Astrocyte (in vitro differentiated cells and primary cell): ENCODE results near the gene SLC10A3. TPM values are rescaled to one million over a fixed set of nuclear protein-coding genes. Genes with fewer than 3 reads are reported as not detected.

Experiments
- DNase-seq: peaks from one replicate; pipeline ENCODE4 v3.0.0-alpha.2; 2010; ENCODE audit warnings: low read depth
- FAIRE-seq: peaks from 2 replicates; lab custom pipeline; 2011; peaks lifted over from hg19 to GRCh38; lab: Jason Lieb, UNC
- H2AFZ ChIP-seq: 2 replicates; pipeline ENCODE4 v1.6.0; 2012; ENCODE audit warnings: low read depth, low read length, inconsistent platforms
- H3K27ac ChIP-seq: 2 replicates; pipeline ENCODE4 v1.5.1; 2011; ENCODE audit warnings: low read depth, low read length, inconsistent platforms
- H3K27me3 ChIP-seq: 2 replicates; pipeline ENCODE4 v1.6.0; 2011; ENCODE audit warnings: low read length, inconsistent platforms; ENCODE audit not compliant: insufficient read depth
- H3K36me3 ChIP-seq: 2 replicates; pipeline ENCODE4 v1.5.1; 2011; ENCODE audit warnings: low read length, inconsistent platforms; ENCODE audit not compliant: insufficient read depth
- H3K4me1 ChIP-seq: 2 replicates; pipeline ENCODE4 v1.5.1; 2011; ENCODE audit warnings: low read length, inconsistent platforms; ENCODE audit not compliant: insufficient read depth
- H3K4me2 ChIP-seq: 2 replicates; pipeline ENCODE4 v1.6.0; 2012; ENCODE audit warnings: low read length, inconsistent platforms
- H3K4me3 ChIP-seq: 2 replicates; pipeline ENCODE4 v1.5.1; 2011; ENCODE audit warnings: low read depth, mild to moderate bottlenecking, low read length, inconsistent platforms; ENCODE audit not compliant: insufficient read depth
- H3K79me2 ChIP-seq: 2 replicates; pipeline ENCODE4 v1.6.0; 2012; ENCODE audit warnings: mild to moderate bottlenecking, low read length, inconsistent platforms; ENCODE audit not compliant: insufficient read depth
- H3K9ac ChIP-seq: 2 replicates; pipeline ENCODE4 v1.6.0; 2012; ENCODE audit warnings: mild to moderate bottlenecking, low read length, inconsistent platforms
- H3K9me3 ChIP-seq: 2 replicates; pipeline ENCODE4 v1.5.1; 2012; ENCODE audit warnings: low read depth, mild to moderate bottlenecking, low read length, inconsistent platforms; ENCODE audit not compliant: insufficient read depth
- H4K20me1 ChIP-seq: 2 replicates; pipeline ENCODE4 v1.6.0; 2012; ENCODE audit warnings: low read length, inconsistent platforms; ENCODE audit not compliant: insufficient read depth
- H3K27ac Mint-ChIP-seq: one replicate; pipeline ENCODE4 v1.8.0; 2021; ENCODE audit warnings: mild to moderate bottlenecking, mixed read lengths; ENCODE audit not compliant: unreplicated experiment
- H3K27me3 Mint-ChIP-seq: one replicate; pipeline ENCODE4 v1.8.0; 2021; ENCODE audit warnings: low read depth, mixed read lengths; ENCODE audit not compliant: unreplicated experiment
- H3K36me3 Mint-ChIP-seq: one replicate; pipeline ENCODE4 v1.8.0; 2021; ENCODE audit warnings: low read depth, mixed read lengths; ENCODE audit not compliant: unreplicated experiment
- H3K4me1 Mint-ChIP-seq: one replicate; pipeline ENCODE4 v1.8.0; 2021; ENCODE audit warnings: low read depth, mixed read lengths; ENCODE audit not compliant: unreplicated experiment
- H3K4me3 Mint-ChIP-seq: one replicate; pipeline ENCODE4 v1.8.0; 2021; ENCODE audit warnings: mild to moderate bottlenecking, moderate library complexity, mixed read lengths; ENCODE audit not compliant: unreplicated experiment
- H3K9me3 Mint-ChIP-seq: one replicate; pipeline ENCODE4 v1.8.0; 2021; ENCODE audit warnings: mild to moderate bottlenecking, mixed read lengths; ENCODE audit not compliant: unreplicated experiment
- EZH2 ChIP-seq: IDR thresholded peaks from 2 replicates; pipeline ENCODE4 v1.6.1; 2012; ENCODE audit warnings: mild to moderate bottlenecking, low read length, inconsistent platforms; ENCODE audit not compliant: insufficient read depth
- total RNA-seq: library from RNA; stranded (reverse); gene quantifications from 2 replicates; pipeline ENCODE4 v1.2.1, GENCODE V29; 2021
- TF ChIP-seq, protein P1 (sequence below): IDR thresholded peaks from 2 replicates; pipeline ENCODE4 v1.5.1; 2011; ENCODE audit warnings: low read depth, mild to moderate bottlenecking, inconsistent platforms, low read length, moderate library complexity; ENCODE audit not compliant: insufficient read depth

SLC10A3 gene
- total RNA-seq, 1 donor from 2014 or later = 24.4 TPM

DNA sequence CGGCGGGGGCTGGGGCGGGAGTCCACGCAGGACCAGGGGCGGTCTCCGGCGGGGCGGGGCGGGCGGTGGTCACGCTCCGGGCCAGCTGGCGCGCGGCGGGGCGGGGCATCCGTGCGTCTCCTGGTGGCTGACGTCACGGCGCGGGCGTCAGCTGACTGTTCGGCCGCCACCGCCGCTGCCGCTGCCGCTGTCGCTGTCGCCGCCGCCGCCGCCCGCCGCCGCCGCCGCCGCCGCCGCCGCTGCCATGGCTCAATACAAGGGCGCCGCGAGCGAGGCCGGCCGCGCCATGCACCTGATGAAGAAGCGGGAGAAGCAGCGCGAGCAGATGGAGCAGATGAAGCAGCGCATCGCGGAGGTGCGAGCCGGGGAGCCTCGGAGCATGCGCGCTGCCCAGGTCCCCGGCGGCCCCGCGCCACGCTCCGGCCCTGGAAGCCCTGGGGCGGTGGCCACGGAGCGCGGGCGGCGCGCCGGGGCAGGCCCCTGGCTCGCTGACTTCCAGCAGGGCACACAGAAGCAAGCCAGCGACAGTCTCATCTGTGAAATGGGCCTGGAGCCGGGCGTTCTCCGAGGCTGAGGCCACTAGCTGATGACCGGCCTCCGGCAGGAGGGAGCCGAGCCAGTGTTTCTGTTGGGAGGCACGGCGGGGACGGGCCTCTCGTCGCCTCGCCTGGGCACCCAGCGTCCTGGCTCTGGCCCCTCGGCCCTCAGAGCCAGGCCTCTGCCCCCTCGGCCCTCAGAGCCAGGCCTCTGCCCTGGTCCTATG is 46.3 kb downstream of the SLC10A3 start, which contains the start of gene FAM50A:
Gene FAM50A (plus strand): TSS at position 150 of the 763 bp plus-strand sequence. CDS start 95 bp downstream, at position 245.
- FAIRE-seq (peak; percentile 52), DNase-seq (peak; percentile 15)
- H3K4me3 Mint-ChIP-seq = peak within 1 kb of the TSS; percentile 76
- TF ChIP-seq, protein P1, sequence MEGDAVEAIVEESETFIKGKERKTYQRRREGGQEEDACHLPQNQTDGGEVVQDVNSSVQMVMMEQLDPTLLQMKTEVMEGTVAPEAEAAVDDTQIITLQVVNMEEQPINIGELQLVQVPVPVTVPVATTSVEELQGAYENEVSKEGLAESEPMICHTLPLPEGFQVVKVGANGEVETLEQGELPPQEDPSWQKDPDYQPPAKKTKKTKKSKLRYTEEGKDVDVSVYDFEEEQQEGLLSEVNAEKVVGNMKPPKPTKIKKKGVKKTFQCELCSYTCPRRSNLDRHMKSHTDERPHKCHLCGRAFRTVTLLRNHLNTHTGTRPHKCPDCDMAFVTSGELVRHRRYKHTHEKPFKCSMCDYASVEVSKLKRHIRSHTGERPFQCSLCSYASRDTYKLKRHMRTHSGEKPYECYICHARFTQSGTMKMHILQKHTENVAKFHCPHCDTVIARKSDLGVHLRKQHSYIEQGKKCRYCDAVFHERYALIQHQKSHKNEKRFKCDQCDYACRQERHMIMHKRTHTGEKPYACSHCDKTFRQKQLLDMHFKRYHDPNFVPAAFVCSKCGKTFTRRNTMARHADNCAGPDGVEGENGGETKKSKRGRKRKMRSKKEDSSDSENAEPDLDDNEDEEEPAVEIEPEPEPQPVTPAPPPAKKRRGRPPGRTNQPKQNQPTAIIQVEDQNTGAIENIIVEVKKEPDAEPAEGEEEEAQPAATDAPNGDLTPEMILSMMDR = no peak
- no peak for TF ChIP-seq EZH2
- peak within 1 kb of the TSS; percentile 64 for H3K4me3 ChIP-seq
- H3K9ac ChIP-seq = peak within 1 kb of the TSS; percentile 82
- H3K9me3 ChIP-seq = no peaks in the 10 kb centered on the region
- H3K36me3 ChIP-seq = peaks cover 4% of the 10 kb centered on the region
- H3K36me3 Mint-ChIP-seq = peaks cover 1% of the 10 kb centered on the region
- H3K4me1 ChIP-seq = peaks cover 17% of the 10 kb centered on the region
- H3K4me2 ChIP-seq = peak within 1 kb of the TSS; percentile 87
- H3K27ac ChIP-seq = peak within 1 kb of the TSS; percentile 53
- no peaks in the 10 kb centered on the region for H3K9me3 Mint-ChIP-seq
- peaks cover 55% of the 10 kb centered on the region for H3K79me2 ChIP-seq
- H2AFZ ChIP-seq = peak within 1 kb of the TSS; percentile 26
- H3K27ac Mint-ChIP-seq = peak within 1 kb of the TSS; percentile 80
- H3K4me1 Mint-ChIP-seq = no peaks in the 10 kb centered on the region
- H4K20me1 ChIP-seq = peaks cover 43% of the 10 kb centered on the region
- no peaks in the 10 kb centered on the region for H3K27me3 Mint-ChIP-seq
- no peaks in the 10 kb centered on the region for H3K27me3 ChIP-seq

- Histone ChIP-seq H3K79me2 (peaks cover 62% of the 10 kb centered on the region), H3K4me1 (peaks cover 21% of the 10 kb centered on the region), H3K27ac (peak overlapping the region; percentile 53), H3K4me3 (no peak overlapping the region), H2AFZ (no peak overlapping the region), H3K9me3 (no peaks in the 10 kb centered on the region), H4K20me1 (peaks cover 49% of the 10 kb centered on the region), H3K36me3 (peaks cover 4% of the 10 kb centered on the region), H3K9ac (peak overlapping the region; percentile 67), H3K27me3 (no peaks in the 10 kb centered on the region), H3K4me2 (peak overlapping the region; percentile 80)
- H3K27me3 Mint-ChIP-seq = no peaks in the 10 kb centered on the region
- no peaks in the 10 kb centered on the region for H3K9me3 Mint-ChIP-seq
- peak overlapping the region; percentile 80 for H3K27ac Mint-ChIP-seq
- peaks cover 1% of the 10 kb centered on the region for H3K36me3 Mint-ChIP-seq
- peak overlapping the region; percentile 76 for H3K4me3 Mint-ChIP-seq
- DNase-seq (no peak), FAIRE-seq (no peak)
- TF ChIP-seq EZH2 = no peak
- TF ChIP-seq, protein P1 = no peak
- no peaks in the 10 kb centered on the region for H3K4me1 Mint-ChIP-seq
These were observed 46.9 kb downstream of the SLC10A3 start for GRCh38 chrX:154443479-154443910.
